ENCODE data around the gene CDKAL1.

Gene CDKAL1

GRCh38 chr6:20833881-20834515 lies 299.7 kb downstream of the CDKAL1 start:
- Histone ChIP-seq H3K9me3 (ENCODE audit: control insufficient read depth, insufficient read depth, low read length) (no peaks in the 10 kb centered on the region; the same call in 1 of the 2 replicates), H3K4me1 (ENCODE audit: insufficient read depth, low read length) (peaks cover 17% of the 10 kb centered on the region), H3K36me3 (ENCODE audit: insufficient read depth, low read length) (no peaks in the 10 kb centered on the region), H3K9ac (ENCODE audit: low read depth, low read length) (no peak overlapping the region; the same call in 1 of the 2 replicates)

- Histone ChIP-seq H3K9me3 (ENCODE audit: control insufficient read depth, insufficient read depth, low read length) (no peaks in the 10 kb centered on the region; the same call in 1 of the 2 replicates), H3K4me1 (ENCODE audit: insufficient read depth, low read length) (peaks cover 17% of the 10 kb centered on the region), H3K9ac (ENCODE audit: low read depth, low read length) (no peak overlapping the region), H3K36me3 (ENCODE audit: insufficient read depth, low read length) (no peaks in the 10 kb centered on the region)
Measured at GRCh38 chr6:20835315-20836010, 301.2 kb downstream of the CDKAL1 start.

- Histone ChIP-seq H3K9ac (ENCODE audit: low read depth, low read length) (no peak overlapping the region), H3K9me3 (ENCODE audit: control insufficient read depth, insufficient read depth, low read length) (no peaks in the 10 kb centered on the region; the same call in 1 of the 2 replicates), H3K36me3 (ENCODE audit: insufficient read depth, low read length) (no peaks in the 10 kb centered on the region), H3K4me1 (ENCODE audit: insufficient read depth, low read length) (peaks cover 17% of the 10 kb centered on the region)
Measured at GRCh38 chr6:20837189-20837588, 302.9 kb downstream of the CDKAL1 start.

GRCh38 chr6:20838113-20838512 lies 303.9 kb downstream of the CDKAL1 start:
- H3K9ac ChIP-seq (ENCODE audit: low read depth, low read length) = no peak overlapping the region
- peaks cover 17% of the 10 kb centered on the region for H3K4me1 ChIP-seq (ENCODE audit: insufficient read depth, low read length)
- no peaks in the 10 kb centered on the region for H3K36me3 ChIP-seq (ENCODE audit: insufficient read depth, low read length)
- no peaks in the 10 kb centered on the region; the same call in 1 of the 2 replicates for H3K9me3 ChIP-seq (ENCODE audit: control insufficient read depth, insufficient read depth, low read length)

- Histone ChIP-seq H3K9ac (ENCODE audit: low read depth, low read length) (no peak overlapping the region), H3K36me3 (ENCODE audit: insufficient read depth, low read length) (no peaks in the 10 kb centered on the region), H3K9me3 (ENCODE audit: control insufficient read depth, insufficient read depth, low read length) (no peaks in the 10 kb centered on the region; the same call in 1 of the 2 replicates), H3K4me1 (ENCODE audit: insufficient read depth, low read length) (peaks cover 4% of the 10 kb centered on the region; the same call in 1 of the 2 replicates)
Measured at GRCh38 chr6:20839630-20840029, 305.4 kb downstream of the CDKAL1 start.

- no peaks in the 10 kb centered on the region for H3K36me3 ChIP-seq (ENCODE audit: insufficient read depth, low read length)
- no peaks in the 10 kb centered on the region; the same call in 1 of the 2 replicates for H3K9me3 ChIP-seq (ENCODE audit: control insufficient read depth, insufficient read depth, low read length)
- no peak overlapping the region for H3K9ac ChIP-seq (ENCODE audit: low read depth, low read length)
- no peaks in the 10 kb centered on the region for H3K4me1 ChIP-seq (ENCODE audit: insufficient read depth, low read length)
Measured at GRCh38 chr6:20840675-20841074, 306.4 kb downstream of the CDKAL1 start.

- no peaks in the 10 kb centered on the region; the same call in 1 of the 2 replicates for H3K9me3 ChIP-seq (ENCODE audit: control insufficient read depth, insufficient read depth, low read length)
- H3K36me3 ChIP-seq (ENCODE audit: insufficient read depth, low read length) = no peaks in the 10 kb centered on the region
- H3K9ac ChIP-seq (ENCODE audit: low read depth, low read length) = no peak overlapping the region
- H3K4me1 ChIP-seq (ENCODE audit: insufficient read depth, low read length) = no peaks in the 10 kb centered on the region
Measured at GRCh38 chr6:20841806-20842205, 307.5 kb downstream of the CDKAL1 start.

GRCh38 chr6:20845592-20845991 lies 311.3 kb downstream of the CDKAL1 start:
- H3K9me3 ChIP-seq (ENCODE audit: control insufficient read depth, insufficient read depth, low read length) = no peaks in the 10 kb centered on the region
- H3K36me3 ChIP-seq (ENCODE audit: insufficient read depth, low read length) = no peaks in the 10 kb centered on the region
- no peak overlapping the region for H3K9ac ChIP-seq (ENCODE audit: low read depth, low read length)
- H3K4me1 ChIP-seq (ENCODE audit: insufficient read depth, low read length) = peaks cover 9% of the 10 kb centered on the region

- Histone ChIP-seq H3K4me1 (ENCODE audit: insufficient read depth, low read length) (peaks cover 9% of the 10 kb centered on the region), H3K9ac (ENCODE audit: low read depth, low read length) (no peak overlapping the region), H3K9me3 (ENCODE audit: control insufficient read depth, insufficient read depth, low read length) (no peaks in the 10 kb centered on the region), H3K36me3 (ENCODE audit: insufficient read depth, low read length) (no peaks in the 10 kb centered on the region)
Measured at GRCh38 chr6:20846602-20847028, 312.4 kb downstream of the CDKAL1 start.

GRCh38 chr6:20847904-20848303 lies 313.6 kb downstream of the CDKAL1 start:
- Histone ChIP-seq H3K4me1 (ENCODE audit: insufficient read depth, low read length) (peaks cover 9% of the 10 kb centered on the region), H3K9ac (ENCODE audit: low read depth, low read length) (no peak overlapping the region), H3K9me3 (ENCODE audit: control insufficient read depth, insufficient read depth, low read length) (no peaks in the 10 kb centered on the region), H3K36me3 (ENCODE audit: insufficient read depth, low read length) (no peaks in the 10 kb centered on the region)

GRCh38 chr6:20850686-20851416 lies 316.6 kb downstream of the CDKAL1 start:
- no peak overlapping the region for H3K9ac ChIP-seq (ENCODE audit: low read depth, low read length)
- H3K4me1 ChIP-seq (ENCODE audit: insufficient read depth, low read length) = peaks cover 18% of the 10 kb centered on the region
- H3K9me3 ChIP-seq (ENCODE audit: control insufficient read depth, insufficient read depth, low read length) = no peaks in the 10 kb centered on the region
- H3K36me3 ChIP-seq (ENCODE audit: insufficient read depth, low read length) = no peaks in the 10 kb centered on the region

- H3K36me3 ChIP-seq (ENCODE audit: insufficient read depth, low read length) = no peaks in the 10 kb centered on the region
- H3K9ac ChIP-seq (ENCODE audit: low read depth, low read length) = no peak overlapping the region
- no peaks in the 10 kb centered on the region for H3K9me3 ChIP-seq (ENCODE audit: control insufficient read depth, insufficient read depth, low read length)
- peaks cover 18% of the 10 kb centered on the region for H3K4me1 ChIP-seq (ENCODE audit: insufficient read depth, low read length)
Measured at GRCh38 chr6:20851795-20852194, 317.5 kb downstream of the CDKAL1 start.

- Histone ChIP-seq H3K4me1 (ENCODE audit: insufficient read depth, low read length) (peaks cover 14% of the 10 kb centered on the region), H3K36me3 (ENCODE audit: insufficient read depth, low read length) (no peaks in the 10 kb centered on the region), H3K9ac (ENCODE audit: low read depth, low read length) (no peak overlapping the region), H3K9me3 (ENCODE audit: control insufficient read depth, insufficient read depth, low read length) (no peaks in the 10 kb centered on the region)
Measured at GRCh38 chr6:20853828-20854227, 319.6 kb downstream of the CDKAL1 start.

- Histone ChIP-seq H3K9me3 (ENCODE audit: control insufficient read depth, insufficient read depth, low read length) (no peaks in the 10 kb centered on the region), H3K36me3 (ENCODE audit: insufficient read depth, low read length) (no peaks in the 10 kb centered on the region), H3K4me1 (ENCODE audit: insufficient read depth, low read length) (peaks cover 20% of the 10 kb centered on the region), H3K9ac (ENCODE audit: low read depth, low read length) (no peak overlapping the region)
Measured at GRCh38 chr6:20856681-20857288, 322.5 kb downstream of the CDKAL1 start.
